Kidney (tissue), 14 donors: ENCODE data around the gene NALCN. TPM values are rescaled to one million over a fixed set of nuclear protein-coding genes. Genes with fewer than 3 reads are reported as not detected.

Source experiments
- DNase-seq, 5 donors: peaks; one replicate each; pipeline ENCODE4 v3.0.0-alpha.2; 2013 to 2020
- FAIRE-seq: peaks from 2 replicates; lab custom pipeline; 2012; peaks lifted over from hg19 to GRCh38; lab: Jason Lieb, UNC
- H3K27ac ChIP-seq, 2 donors: one replicate each; pipeline ENCODE4 v1.7.0; 2013; ENCODE audit warnings: low read depth in 2 of 2, low read length in 2 of 2, inconsistent platforms in 1 of 2
- H3K27me3 ChIP-seq: one replicate; pipeline ENCODE4 v1.7.1; 2013; ENCODE audit warnings: low read length, inconsistent platforms; ENCODE audit not compliant: control insufficient read depth, insufficient read depth
- H3K36me3 ChIP-seq, 3 donors: one replicate each; pipeline versions ENCODE4 v1.7.0 to v1.7.1; 2013; ENCODE audit warnings: low read length in 3 of 3, control low read depth in 1 of 3, inconsistent platforms in 1 of 3; ENCODE audit not compliant: insufficient read depth in 3 of 3, control insufficient read depth in 2 of 3
- H3K4me1 ChIP-seq, 3 donors: one replicate each; pipeline versions ENCODE4 v1.7.0 to v1.7.1; 2013; ENCODE audit warnings: low read length in 3 of 3, inconsistent platforms in 1 of 3, low read depth in 1 of 3; ENCODE audit not compliant: control insufficient read depth in 2 of 3, insufficient read depth in 2 of 3
- H3K4me3 ChIP-seq, 3 donors: one replicate each; pipeline versions ENCODE4 v1.7.0 to v1.8.1; 2013; ENCODE audit warnings: low read length in 3 of 3, control low read depth in 1 of 3, inconsistent platforms in 1 of 3
- H3K9ac ChIP-seq, 3 donors: one replicate each; pipeline versions ENCODE4 v1.7.0 to v1.7.1; 2013; ENCODE audit warnings: low read length in 3 of 3, control low read depth in 1 of 3, inconsistent platforms in 1 of 3
- H3K9me3 ChIP-seq, 3 donors: one replicate each; pipeline versions ENCODE4 v1.7.0 to v1.7.1; 2013; ENCODE audit warnings: low read length in 3 of 3, control low read depth in 1 of 3, inconsistent platforms in 1 of 3; ENCODE audit not compliant: control insufficient read depth in 2 of 3, insufficient read depth in 1 of 3
- CTCF ChIP-seq: IDR thresholded peaks from 3 replicates; pipeline ENCODE4 v1.5.1; 2012; ENCODE audit warnings: mild to moderate bottlenecking, moderate library complexity, borderline replicate concordance; ENCODE audit not compliant: insufficient read depth; ENCODE audit errors: extremely low read depth
- intact Hi-C: fragments of 100-400 bp; cut with DNase I; formaldehyde crosslinking; loops from one replicate; pipeline ENCODE4 v1.11.1; 2022
- polyA plus RNA-seq: library from polyadenylated mRNA; stranded (reverse); fragments of 350-450 nt; fragmentation: Illumina TruSeq; extraction: RNeasy Lipid Tissue Mini Kit (QIAGEN cat#74804); gene quantifications from one replicate; pipeline ENCODE4 v1.2.3, GENCODE V29; 2014; ENCODE audit warnings: low read depth, low replicate concordance; ENCODE audit not compliant: insufficient read depth
- total RNA-seq: library from RNA; stranded (reverse); fragmentation: NEBNext Ultra II Directional; extraction: Animal tissue kit (Norgen Biotek cat#: 25700); gene quantifications from one replicate; pipeline ENCODE4 v1.2.1, GENCODE V29; 2021
- donor health status: control.
- donor health status: control.
- donor health status: control.
- donor health status: control.
- donor health status: control.
- donor health status: DM: yes; HTN: yes; CAD: no.
- donor health status: Normal renal cell carcinoma (clear cell type).

The NALCN gene
- total and polyA plus RNA-seq, 2 donors from 2014 or later, result 0.43 to 2.4 TPM

GRCh38 chr13:101283782-101284181 is 132.5 kb downstream of the NALCN start:
- no peaks in the 10 kb centered on the region for H3K9me3 ChIP-seq
- no peak overlapping the region for H3K4me3 ChIP-seq
- no peaks in the 10 kb centered on the region for H3K4me1 ChIP-seq
- no peak overlapping the region for H3K27ac ChIP-seq
- no peaks in the 10 kb centered on the region for H3K36me3 ChIP-seq
- H3K27me3 ChIP-seq, result no peaks in the 10 kb centered on the region
- FAIRE-seq (no peak), DNase-seq (no peak)
- TF ChIP-seq CTCF, result no peak
- intact Hi-C loops, result no loop called here
- no peak overlapping the region for H3K9ac ChIP-seq

GRCh38 chr13:101272886-101273285 is 143.4 kb downstream of the NALCN start:
- Histone ChIP-seq H3K4me3 (no peak overlapping the region), H3K36me3 (no peaks in the 10 kb centered on the region), H3K27ac (no peak overlapping the region), H3K4me1 (no peaks in the 10 kb centered on the region), H3K27me3 (no peaks in the 10 kb centered on the region), H3K9ac (no peak overlapping the region), H3K9me3 (no peaks in the 10 kb centered on the region)
- FAIRE-seq (no peak), DNase-seq (no peak)
- TF ChIP-seq CTCF, result no peak
- intact Hi-C loops, result no loop called here

- Histone ChIP-seq H3K9me3 (no peaks in the 10 kb centered on the region), H3K4me3 (no peak overlapping the region), H3K27me3 (no peaks in the 10 kb centered on the region), H3K9ac (no peak overlapping the region), H3K4me1 (no peaks in the 10 kb centered on the region), H3K36me3 (no peaks in the 10 kb centered on the region), H3K27ac (no peak overlapping the region)
- DNase-seq (no peak), FAIRE-seq (no peak)
- TF ChIP-seq CTCF, result no peak
- intact Hi-C loops, result no loop called here
Observed at GRCh38 chr13:101271681-101272245, 144.5 kb downstream of the NALCN start.

- no peaks in the 10 kb centered on the region for H3K9me3 ChIP-seq
- no peak overlapping the region for H3K9ac ChIP-seq
- intact Hi-C loops, result no loop called here
- H3K4me1 ChIP-seq, result no peaks in the 10 kb centered on the region
- H3K27me3 ChIP-seq, result no peaks in the 10 kb centered on the region
- no peak overlapping the region for H3K27ac ChIP-seq
- no peaks in the 10 kb centered on the region for H3K36me3 ChIP-seq
- no peak for TF ChIP-seq CTCF
- FAIRE-seq (no peak), DNase-seq (peak in 1 of 5 donors; percentile 25)
- no peak overlapping the region for H3K4me3 ChIP-seq
Observed at GRCh38 chr13:101267656-101268055, 148.7 kb downstream of the NALCN start.
